ENCODE data around the gene ZSCAN32. TPM values are rescaled to one million over a fixed set of nuclear protein-coding genes. Genes with fewer than 3 reads are reported as not detected.

The ZSCAN32 gene
- total RNA-seq (10 to 100 TPM; 12.1 to 16.3 (median 15.3) TPM), polyA plus RNA-seq (10 to 100 TPM in 1 of 3 donors, 1 to 10 TPM in 2; 8.6 to 10.8 (median 9.6) TPM)

DNA sequence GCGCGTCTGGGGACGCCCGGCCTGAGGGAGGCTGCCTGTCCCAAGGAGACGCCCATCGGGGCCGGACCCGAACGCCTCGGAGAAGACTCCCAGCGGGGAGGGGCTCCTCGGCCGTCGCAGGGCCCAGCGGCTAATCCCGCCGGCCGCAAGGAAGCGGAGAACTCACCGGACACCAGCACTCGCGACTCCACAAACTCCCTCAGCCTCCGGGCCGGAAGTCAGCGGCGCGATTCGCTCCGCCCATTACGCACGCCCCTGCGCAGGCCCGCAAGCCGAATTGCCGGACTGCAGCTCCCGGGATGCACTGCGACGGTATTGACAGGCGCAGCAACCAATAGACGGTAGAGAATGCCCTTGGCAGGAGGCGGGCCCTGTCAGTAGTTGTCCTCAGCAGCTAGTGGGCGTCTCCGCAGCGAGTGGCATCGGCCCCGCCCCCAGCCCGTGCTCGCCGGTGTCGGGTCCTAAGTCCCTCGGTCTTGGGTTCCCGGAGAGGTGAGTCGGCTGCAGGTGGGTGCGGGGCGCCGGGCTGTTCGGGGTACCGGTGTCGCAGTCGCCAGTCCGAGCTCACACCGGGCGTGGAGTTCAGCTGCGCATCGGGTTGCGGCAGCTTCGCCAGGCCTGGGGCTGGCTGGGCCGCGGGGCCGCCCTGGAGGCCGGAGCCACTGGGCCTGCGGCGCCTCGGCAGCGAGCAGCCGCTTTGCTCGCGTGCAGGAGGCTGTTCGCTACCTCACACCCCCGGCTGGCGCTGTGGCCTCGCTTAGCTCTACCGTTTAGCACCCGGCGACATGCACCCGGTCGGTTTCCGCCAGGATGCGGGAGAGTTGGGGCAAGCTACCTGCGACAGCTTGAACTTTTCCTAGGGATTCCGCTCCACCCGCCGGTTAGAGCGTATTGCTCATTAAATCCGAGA, at the start of gene ZSCAN32, which contains the start of gene ZNF174:
ZSCAN32 (minus strand) TSS at position 226 of the 910 bp plus-strand sequence. CDS start 3,447 bp downstream, outside the sequence.
ZNF174 (plus strand) TSS at position 437 of the 910 bp plus-strand sequence. CDS start 790 bp downstream, outside the sequence.
- peak; percentile 99 for DNase-seq
- peak within 1 kb of the TSS; percentile 80 to 89 (median 87) for H3K27ac ChIP-seq
- H3K27me3 ChIP-seq, result no peaks in the 10 kb centered on the region
- WGBS, 2 donors, result 0% methylated on average over 95 of the region's 95 CpGs
- intact Hi-C loops (cut with DNase I), result loop anchor here (1.0 to 5.0 kb wide), 6 partner anchors 36 to 136 kb away; partner anchors contain the start of genes CLUAP1, NAA60, TIGD7 and ZNF597
- peaks cover 0 to 33% (median 6%) of the 10 kb centered on the region in 4 donors for H3K9me3 ChIP-seq
- H3K4me3 ChIP-seq, result peak within 1 kb of the TSS; percentile 67 to 85 (median 76)
- peaks cover 14 to 47% (median 30%) of the 10 kb centered on the region in 4 donors for H3K36me3 ChIP-seq
- TF ChIP-seq POLR2A (IDR thresholded peaks at IDR 0.05) (peak; percentile 44 to 53), EP300 (IDR thresholded peaks at IDR 0.05) (no peak), POLR2AphosphoS5 (IDR thresholded peaks at IDR 0.05) (peak; percentile 65 to 91 (median 88))
- TF ChIP-seq, protein P1, sequence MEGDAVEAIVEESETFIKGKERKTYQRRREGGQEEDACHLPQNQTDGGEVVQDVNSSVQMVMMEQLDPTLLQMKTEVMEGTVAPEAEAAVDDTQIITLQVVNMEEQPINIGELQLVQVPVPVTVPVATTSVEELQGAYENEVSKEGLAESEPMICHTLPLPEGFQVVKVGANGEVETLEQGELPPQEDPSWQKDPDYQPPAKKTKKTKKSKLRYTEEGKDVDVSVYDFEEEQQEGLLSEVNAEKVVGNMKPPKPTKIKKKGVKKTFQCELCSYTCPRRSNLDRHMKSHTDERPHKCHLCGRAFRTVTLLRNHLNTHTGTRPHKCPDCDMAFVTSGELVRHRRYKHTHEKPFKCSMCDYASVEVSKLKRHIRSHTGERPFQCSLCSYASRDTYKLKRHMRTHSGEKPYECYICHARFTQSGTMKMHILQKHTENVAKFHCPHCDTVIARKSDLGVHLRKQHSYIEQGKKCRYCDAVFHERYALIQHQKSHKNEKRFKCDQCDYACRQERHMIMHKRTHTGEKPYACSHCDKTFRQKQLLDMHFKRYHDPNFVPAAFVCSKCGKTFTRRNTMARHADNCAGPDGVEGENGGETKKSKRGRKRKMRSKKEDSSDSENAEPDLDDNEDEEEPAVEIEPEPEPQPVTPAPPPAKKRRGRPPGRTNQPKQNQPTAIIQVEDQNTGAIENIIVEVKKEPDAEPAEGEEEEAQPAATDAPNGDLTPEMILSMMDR (IDR thresholded peaks at IDR 0.05), result no peak
- H3K4me1 ChIP-seq, result peaks cover 0 to 33% (median 22%) of the 10 kb centered on the region in 4 donors

DNA sequence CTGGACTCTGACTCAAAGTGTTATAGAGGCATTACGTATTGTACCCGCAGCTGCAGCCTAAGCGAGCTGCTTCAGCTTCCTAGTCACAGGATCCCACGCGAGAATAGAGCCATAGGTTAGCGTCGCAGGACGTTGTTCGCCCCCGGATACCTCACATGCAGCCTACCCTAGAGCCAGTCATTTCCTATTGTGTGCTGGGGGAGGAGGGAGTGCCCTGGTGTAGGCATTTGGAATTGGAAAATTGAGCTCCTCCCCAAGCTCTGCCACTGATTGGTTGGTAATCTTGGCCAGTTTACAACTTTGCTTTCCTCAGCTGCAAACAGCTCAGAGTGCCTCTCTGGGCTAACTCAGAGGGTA, 43.2 kb upstream of the ZSCAN32 start:
- H3K4me1 ChIP-seq, result peaks cover 0 to 17% (median 7%) of the 10 kb centered on the region in 4 donors
- H3K4me3 ChIP-seq, result peak overlapping the region; percentile 34 to 67 (median 56)
- no peaks in the 10 kb centered on the region for H3K9me3 ChIP-seq
- intact Hi-C loops (cut with DNase I), result loop anchor here (5.0 kb wide), 1 partner anchor 42 kb away; the partner anchor contains the start of genes ZNF174 and ZSCAN32
- 42 to 44% methylated on average over 10 of the region's 10 CpGs for WGBS, 2 donors
- no peak for DNase-seq
- peak overlapping the region; percentile 54 to 79 (median 76) for H3K27ac ChIP-seq
- peaks cover 0 to 22% (median 9%) of the 10 kb centered on the region in 4 donors for H3K36me3 ChIP-seq
- TF ChIP-seq POLR2A (IDR thresholded peaks at IDR 0.05), result no peak
- TF ChIP-seq, protein P1 (IDR thresholded peaks at IDR 0.05), result peak in 1 of 4 experiments; percentile 22
- TF ChIP-seq POLR2AphosphoS5 (IDR thresholded peaks at IDR 0.05), result peak in 1 of 4 donors; percentile 38
- no peak for TF ChIP-seq EP300 (IDR thresholded peaks at IDR 0.05)
- H3K27me3 ChIP-seq, result no peaks in the 10 kb centered on the region

DNA sequence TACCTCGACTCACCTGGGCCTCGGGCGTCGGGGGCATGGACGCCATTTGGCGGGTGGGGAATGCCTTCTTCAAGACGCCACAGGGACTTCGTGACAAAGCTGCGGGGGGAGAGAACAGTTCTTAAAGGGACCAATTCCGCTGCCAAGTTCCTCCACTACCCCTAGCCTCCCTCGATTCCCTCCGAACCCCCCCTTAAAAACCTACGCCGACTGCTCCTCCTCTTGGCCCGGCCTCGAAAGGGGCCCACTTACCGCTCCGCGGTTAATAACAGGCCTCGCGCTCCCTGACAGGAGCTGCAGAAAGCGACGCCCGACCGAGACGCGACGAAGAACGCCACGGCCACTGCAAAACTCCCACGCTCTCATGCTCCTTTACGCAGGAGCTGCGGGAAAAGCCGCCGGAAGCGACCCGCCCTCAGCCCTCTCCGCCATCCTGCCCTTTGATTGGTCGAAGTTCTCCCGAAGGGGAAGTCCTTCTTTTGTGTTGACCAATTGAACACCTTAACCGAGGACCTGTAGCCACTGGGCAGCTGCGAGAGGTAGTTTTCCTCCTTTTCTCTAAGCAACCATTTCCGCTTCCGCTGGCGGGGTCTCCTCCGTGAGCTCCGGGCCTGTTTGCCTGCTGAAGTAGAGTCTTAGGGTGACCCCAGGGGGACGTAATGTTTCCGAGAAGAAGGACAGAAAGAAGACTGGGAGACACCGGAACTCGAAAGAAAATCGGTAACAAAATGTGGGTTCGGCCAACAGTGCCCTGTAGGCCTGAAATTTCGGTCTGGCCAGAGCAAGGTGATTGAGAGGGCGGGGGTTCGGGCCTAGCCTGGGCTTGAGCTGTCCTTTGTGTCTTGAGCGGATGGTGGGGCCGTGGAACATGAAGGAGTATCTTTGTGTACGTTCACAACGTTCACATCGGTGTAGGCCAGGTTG, 42.6 kb upstream of the ZSCAN32 start, which contains the start of the genes NAA60 and ZNF597:
NAA60 (plus strand) TSS at position 573 of the 924 bp plus-strand sequence. CDS start 32,548 bp downstream, outside the sequence.
ZNF597 (minus strand) TSS at position 397 of the 924 bp plus-strand sequence; CDS start at position 46, 351 bp downstream.
- Histone ChIP-seq H3K36me3 (peaks cover 0 to 19% (median 7%) of the 10 kb centered on the region in 4 donors), H3K4me3 (peak within 1 kb of the TSS; percentile 34 to 67 (median 56)), H3K27ac (peak within 1 kb of the TSS; percentile 54 to 79 (median 76)), H3K9me3 (no peaks in the 10 kb centered on the region), H3K4me1 (peaks cover 0 to 17% (median 7%) of the 10 kb centered on the region in 4 donors), H3K27me3 (no peaks in the 10 kb centered on the region)
- TF ChIP-seq EP300 (IDR thresholded peaks at IDR 0.05), result no peak
- TF ChIP-seq, protein P1 (IDR thresholded peaks at IDR 0.05), result no peak
- TF ChIP-seq POLR2A (IDR thresholded peaks at IDR 0.05), result peak in 1 of 2 donors; percentile 9
- TF ChIP-seq POLR2AphosphoS5 (IDR thresholded peaks at IDR 0.05), result peak; percentile 15 to 67 (median 58)
- WGBS, 2 donors, result 44 to 47% methylated on average over 61 of the region's 61 CpGs
- intact Hi-C loops (cut with DNase I), result loop anchor here (5.0 kb wide), 1 partner anchor 41 kb away; the partner anchor contains the start of genes ZNF174 and ZSCAN32
- peak; percentile 91 for DNase-seq

DNA sequence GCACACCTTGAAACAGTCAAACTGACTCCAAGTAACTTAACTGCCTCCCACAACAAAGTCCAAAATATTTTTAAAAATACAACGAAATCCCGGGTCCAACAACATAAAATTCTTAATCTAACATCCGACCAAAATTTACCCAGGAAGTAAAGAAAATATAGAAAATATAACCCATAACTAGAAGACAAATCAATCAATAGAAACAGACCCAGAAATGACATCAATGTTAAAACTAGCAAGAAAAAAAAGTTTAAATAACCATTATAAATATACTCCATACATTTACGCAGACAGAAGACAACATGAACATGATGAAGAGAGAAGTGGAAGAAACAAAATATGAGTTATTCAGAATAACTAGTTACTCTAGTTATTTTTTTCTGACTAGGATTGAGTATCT, 38.8 kb upstream of the ZSCAN32 start:
- 83 to 96% methylated on average over 4 of the region's 4 CpGs for WGBS, 2 donors
- H3K9me3 ChIP-seq, result no peaks in the 10 kb centered on the region
- no peak overlapping the region for H3K27ac ChIP-seq
- peaks cover 0 to 13% (median 7%) of the 10 kb centered on the region in 4 donors for H3K4me1 ChIP-seq
- H3K36me3 ChIP-seq, result peaks cover 0 to 30% (median 8%) of the 10 kb centered on the region in 4 donors
- peaks cover 0 to 4% (median 0%) of the 10 kb centered on the region in 3 donors for H3K27me3 ChIP-seq
- no peak overlapping the region for H3K4me3 ChIP-seq
- TF ChIP-seq POLR2AphosphoS5 (IDR thresholded peaks at IDR 0.05) (no peak), POLR2A (IDR thresholded peaks at IDR 0.05) (no peak), EP300 (IDR thresholded peaks at IDR 0.05) (no peak)
- TF ChIP-seq, protein P1 (IDR thresholded peaks at IDR 0.05), result no peak
- intact Hi-C loops (cut with DNase I), result loop anchor here (5.0 kb wide), 1 partner anchor 37 kb away; the partner anchor contains the start of genes ZNF174 and ZSCAN32
- no peak for DNase-seq

Measured in sigmoid colon (tissue), 7 donors.